Activated gamma-delta T cell (primary cell): ENCODE results near the gene ERC2.
"Not testable (repeated sequence)": the region's sequence is repeated elsewhere in the genome, so short reads cannot be mapped to it uniquely, and the experiment has no call there.

Source experiments
- DNase-seq: peaks from one replicate; lab custom pipeline; 2025; lab: John Stamatoyannopoulos, UW

Gene ERC2

DNA sequence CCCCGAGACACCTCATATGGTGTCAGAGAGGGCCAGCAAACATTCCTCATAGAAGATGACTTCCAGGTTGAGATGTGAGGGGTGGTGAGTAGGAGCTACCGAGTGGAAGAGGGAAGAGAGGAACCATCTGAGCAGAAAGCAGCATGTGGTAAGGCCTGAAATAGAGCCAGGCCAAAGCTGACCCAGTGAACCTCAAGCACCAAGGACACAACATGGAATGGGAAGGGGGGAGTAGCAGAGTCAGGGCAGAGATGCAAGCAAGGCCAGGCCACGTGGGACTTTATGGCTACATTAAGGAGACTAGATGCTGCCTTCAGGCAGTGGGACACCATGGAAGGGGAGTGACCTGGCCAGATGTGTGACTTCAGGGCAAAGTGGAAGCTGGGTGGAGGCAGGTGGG, 942.8 kb downstream of the ERC2 start:
- DNase-seq: no peak

DNA sequence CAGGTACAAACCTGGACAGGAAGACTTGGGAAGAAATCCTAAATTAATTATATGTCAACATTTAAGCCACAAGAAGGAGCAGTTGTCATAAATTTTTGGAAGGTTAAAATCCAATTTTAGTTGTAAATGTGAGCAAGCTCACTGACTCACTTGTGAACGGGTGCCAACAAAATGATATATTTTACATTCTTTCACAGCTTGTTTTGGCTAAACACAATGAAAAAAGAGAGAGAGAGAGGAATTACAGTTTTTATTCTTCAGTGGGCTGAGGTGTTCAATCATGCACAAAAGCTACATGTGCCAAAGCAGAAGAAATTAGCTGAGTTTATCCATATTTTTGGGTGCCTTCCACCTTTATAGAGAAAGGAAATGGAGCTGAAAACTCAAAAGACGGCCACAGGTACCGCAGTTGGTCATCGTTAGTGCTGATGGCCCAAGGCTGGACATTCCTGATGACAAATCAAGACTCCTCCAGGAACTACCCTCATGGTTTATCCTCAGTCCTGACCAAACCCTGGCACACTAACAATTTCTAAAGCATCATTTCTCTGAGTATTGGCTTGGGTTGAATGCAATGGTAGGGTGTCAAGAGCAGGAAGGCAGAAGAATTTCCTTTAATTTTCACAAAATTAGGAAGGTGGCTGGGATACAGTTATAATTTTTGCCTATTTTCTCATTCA, 943.6 kb downstream of the ERC2 start:
- DNase-seq: no peak

GRCh38 chr3:55523471-55523870, 944.8 kb downstream of the ERC2 start:
- DNase-seq: no peak

- no peak for DNase-seq
These were observed 946.4 kb downstream of the ERC2 start for GRCh38 chr3:55521738-55522421.

GRCh38 chr3:55521064-55521737, 947.1 kb downstream of the ERC2 start:
- DNase-seq: no peak

DNA sequence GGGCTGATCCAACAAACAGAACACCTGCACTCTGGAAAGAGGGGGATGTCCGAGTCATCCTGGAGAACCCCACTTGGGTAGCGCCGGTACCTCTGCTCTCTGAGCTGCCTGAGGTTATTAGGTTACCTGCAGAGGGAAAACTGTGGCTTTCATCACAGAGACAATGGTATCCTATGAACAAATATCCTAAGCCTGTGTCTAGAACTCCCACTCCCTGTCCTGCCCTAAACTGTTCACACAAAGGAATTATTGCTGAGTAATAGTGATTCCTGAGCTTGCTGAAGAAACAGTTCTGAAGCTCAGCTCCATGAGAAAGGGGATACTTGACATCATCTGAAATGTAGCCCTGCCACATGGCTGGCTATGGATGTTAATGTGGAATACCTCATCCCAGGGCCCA, 949.2 kb downstream of the ERC2 start:
- DNase-seq: no peak

DNA sequence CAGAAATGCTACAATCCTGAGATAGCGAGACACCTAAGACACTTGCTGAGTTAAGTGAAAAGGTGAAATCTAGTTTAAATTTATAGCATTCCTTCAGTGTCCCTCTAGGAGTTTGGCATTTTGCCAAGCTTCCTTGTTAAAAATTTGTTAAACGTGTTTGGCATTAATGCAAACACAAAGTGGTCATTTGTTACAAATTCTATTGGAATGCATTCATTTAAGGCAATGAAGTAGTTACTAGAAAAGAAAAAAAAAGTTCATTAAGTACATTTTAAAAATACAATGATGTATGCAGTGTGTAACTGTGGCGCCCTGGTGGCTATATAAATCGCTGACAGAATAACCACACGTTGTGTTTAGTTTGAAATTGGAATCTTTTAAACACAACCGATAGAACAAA, 949.8 kb downstream of the ERC2 start:
- no peak for DNase-seq

DNA sequence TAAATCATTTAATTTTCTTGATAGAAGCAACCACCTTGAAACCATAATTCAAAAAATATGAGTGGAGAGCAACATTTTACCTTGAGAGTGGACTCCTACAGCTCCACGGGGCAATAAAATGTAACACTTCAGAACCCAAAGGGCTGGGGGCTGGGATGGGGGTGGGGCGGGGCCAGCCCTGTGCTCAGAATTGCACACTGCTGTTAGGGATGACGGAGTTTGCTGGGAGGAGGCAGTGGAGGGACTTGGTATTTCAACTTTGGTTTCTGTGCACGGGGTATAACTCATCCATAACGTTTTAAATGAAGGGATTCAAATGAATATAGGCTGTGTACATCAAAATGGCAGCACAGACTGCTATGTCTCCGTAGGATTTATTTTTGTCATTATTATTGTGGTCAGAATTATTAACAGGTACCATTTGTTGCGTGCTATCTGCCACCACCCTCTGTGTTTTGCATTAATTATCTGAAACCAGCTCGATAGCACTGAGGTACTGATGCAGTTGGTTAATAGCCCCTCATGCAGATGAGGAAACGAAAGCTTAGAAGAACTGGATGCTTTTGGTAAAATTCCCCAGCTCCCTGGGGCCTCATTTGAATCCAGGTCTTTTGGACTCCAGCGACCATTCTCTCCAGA, 951.8 kb downstream of the ERC2 start:
- DNase-seq: no peak

DNA sequence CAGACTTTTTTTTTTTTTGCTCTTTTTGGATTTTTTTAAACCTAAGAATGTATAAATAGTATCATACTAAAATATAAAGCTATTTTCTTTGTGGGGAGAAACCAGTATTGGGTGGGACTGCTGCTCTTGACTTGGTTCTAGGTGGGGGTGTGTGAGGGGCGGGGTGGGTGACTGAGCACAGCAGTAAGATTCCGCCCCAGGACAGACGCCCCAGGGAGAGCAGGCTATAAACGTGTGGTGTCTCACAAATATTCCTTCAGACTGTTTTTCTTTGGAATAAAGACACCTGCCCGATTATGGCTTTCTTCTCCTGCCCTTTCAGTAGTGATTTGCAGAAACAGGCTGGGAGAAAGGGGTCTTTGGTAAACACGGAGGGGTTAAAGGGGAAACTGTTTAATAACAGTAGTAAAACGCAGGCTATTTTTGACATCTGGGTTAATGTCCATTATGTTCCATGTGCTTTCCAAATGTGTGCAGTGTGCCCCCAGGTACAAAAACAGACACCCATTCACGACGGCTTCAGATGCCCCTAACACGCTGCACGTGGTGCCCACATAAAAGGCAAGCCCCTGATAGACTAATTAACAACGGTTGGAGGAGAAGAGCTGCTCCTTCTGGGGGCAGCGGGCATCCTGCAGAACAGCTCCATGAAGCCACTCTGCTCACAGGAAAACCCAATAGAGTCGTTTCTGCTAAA, 952.6 kb downstream of the ERC2 start:
- DNase-seq: no peak

DNA sequence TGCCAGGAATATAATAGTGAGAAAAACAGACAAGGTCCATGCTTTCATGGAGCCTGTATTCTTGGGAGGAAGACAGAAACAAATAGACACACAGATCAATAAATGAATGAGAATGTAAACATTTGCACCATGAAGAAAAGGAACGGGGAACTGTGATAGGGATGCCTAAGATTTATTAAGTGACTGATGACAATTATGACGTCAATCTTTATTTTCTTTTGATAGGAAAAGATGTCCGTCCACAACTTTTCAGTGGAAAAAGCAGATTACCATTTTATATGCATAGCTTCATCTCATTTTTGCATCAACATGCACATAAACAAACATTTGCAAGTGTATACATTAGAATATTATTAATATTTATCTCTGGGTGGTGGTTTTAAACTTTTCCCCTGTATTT, 953.3 kb downstream of the ERC2 start:
- no peak for DNase-seq

GRCh38 chr3:55512571-55513343, 955.5 kb downstream of the ERC2 start:
- no peak for DNase-seq

GRCh38 chr3:55511895-55512570, 956.2 kb downstream of the ERC2 start:
- no peak for DNase-seq

DNA sequence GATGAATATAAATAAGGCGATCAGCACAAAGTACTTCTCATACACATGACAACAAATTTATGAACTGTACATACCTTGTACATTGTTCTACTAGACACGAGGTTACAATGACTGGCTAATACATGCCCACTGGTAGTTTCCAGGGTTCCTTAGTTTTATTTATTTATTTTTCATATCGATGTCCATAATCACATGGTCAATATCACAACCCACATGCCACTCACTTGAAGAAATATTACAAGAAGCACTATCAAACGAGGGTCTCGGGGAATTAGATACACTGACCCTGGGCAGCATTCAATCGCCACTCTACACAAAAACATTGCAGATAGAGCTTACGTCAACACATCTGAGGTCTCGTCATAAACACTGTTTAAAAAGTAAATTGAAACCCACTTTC, 959.9 kb downstream of the ERC2 start:
- DNase-seq: no peak

DNA sequence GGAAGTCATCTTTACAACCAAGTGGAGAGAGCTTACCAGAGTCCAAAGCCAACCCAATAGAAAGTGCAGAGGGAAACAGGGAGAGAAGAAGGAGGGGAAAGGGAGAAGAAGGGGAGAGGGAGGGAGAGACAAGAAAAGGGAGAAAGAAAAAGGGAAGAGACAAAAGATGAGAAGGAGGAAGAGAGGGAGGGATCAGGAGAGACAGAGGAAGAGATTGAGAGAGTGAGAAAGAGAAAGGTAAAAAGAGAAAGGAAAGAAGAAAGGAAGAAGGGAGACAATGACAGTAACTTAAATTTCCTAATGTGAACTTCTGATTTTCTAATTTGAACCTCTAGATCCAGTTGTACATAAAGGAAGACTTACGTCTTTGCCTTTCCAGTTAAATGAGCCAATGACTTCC, 960.5 kb downstream of the ERC2 start:
- no peak for DNase-seq

- no peak for DNase-seq
These were observed 962.5 kb downstream of the ERC2 start for GRCh38 chr3:55505776-55506175.

DNA sequence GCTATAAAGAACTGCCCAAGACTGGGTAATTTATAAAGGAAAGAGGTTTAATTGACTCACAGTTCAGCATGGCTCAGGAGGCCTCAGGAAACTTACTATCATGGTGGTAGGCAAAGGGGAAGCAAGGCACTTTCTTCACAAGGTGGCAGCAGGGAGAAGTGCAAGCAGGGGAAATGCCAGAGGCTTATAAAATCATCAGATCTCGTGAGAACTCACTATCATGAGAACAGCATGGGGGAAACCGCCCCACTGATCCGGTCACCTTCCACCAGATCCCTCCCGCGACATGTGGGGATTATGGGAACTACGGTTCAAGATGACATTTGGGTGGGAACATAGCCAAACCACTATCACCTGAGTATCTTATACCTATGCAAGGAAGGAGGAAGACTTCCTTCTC, 963.2 kb downstream of the ERC2 start:
- not testable (repeated sequence) for DNase-seq

GRCh38 chr3:55501905-55502304, 966.4 kb downstream of the ERC2 start:
- no peak for DNase-seq

DNA sequence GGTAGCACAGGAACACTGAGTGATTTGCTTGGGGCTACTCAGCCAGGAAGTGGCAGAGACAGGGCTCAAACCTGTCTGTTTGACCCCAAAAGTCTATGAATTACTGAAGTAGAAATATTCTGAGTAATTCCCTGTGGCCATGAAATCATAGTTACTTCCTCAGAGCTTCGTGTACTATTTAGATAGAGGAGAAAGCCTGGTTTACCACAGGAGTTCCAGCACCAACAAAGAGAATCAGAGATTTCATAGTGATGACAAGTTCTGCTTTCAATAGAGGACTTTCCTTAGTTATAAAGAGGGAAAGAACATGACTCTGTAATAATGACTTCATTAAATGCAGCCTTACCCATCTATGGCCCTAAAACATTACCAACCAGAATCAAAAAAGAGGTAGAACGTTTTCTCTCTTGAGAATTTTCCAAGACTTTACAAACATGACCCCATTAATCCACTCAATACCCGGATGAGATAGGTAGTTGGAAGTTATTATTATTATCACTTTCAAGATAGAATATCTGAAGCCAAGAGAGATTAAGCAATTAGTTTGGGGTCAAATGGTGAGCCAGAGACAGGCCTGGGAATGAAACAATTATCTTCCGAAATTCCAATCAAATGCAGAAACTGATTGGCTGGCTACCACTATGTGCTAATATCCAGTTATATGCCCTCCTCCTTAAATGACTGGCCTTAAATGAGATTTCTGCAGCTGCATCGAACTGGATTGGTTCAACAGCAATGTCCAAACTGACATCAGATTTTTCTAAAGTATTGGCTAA, 967.5 kb downstream of the ERC2 start:
- no peak for DNase-seq

GRCh38 chr3:55498520-55498919, 969.7 kb downstream of the ERC2 start:
- DNase-seq: no peak

DNA sequence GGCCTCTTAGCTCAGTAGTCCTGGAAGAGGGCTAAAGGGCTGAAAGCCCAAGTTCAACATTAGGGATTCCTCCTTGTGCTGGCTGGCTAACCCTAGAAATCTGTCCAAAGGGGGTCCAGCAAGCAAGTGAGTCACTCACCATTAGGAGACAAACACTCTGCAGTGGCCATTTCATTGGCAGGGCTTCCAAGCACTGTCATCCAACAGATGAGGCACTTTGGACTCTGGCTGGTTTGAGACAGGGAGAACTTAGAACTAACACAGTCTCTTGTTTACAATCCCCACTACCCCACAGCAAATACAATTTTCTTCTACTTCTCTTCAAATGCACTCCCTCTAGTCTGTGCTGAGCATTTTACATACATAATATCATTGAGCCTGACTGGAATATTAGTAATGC, 971.0 kb downstream of the ERC2 start:
- no peak for DNase-seq
